GM12874 (cell line): ENCODE measurements around the gene ADAM12.

Experiments
- TF ChIP-seq, protein P1 (sequence below): IDR thresholded peaks from 2 replicates; pipeline ENCODE4 v1.5.1; 2011; ENCODE audit warnings: low read depth, mild to moderate bottlenecking, control low read depth, low read length, moderate library complexity; ENCODE audit not compliant: insufficient read depth

Gene ADAM12

DNA sequence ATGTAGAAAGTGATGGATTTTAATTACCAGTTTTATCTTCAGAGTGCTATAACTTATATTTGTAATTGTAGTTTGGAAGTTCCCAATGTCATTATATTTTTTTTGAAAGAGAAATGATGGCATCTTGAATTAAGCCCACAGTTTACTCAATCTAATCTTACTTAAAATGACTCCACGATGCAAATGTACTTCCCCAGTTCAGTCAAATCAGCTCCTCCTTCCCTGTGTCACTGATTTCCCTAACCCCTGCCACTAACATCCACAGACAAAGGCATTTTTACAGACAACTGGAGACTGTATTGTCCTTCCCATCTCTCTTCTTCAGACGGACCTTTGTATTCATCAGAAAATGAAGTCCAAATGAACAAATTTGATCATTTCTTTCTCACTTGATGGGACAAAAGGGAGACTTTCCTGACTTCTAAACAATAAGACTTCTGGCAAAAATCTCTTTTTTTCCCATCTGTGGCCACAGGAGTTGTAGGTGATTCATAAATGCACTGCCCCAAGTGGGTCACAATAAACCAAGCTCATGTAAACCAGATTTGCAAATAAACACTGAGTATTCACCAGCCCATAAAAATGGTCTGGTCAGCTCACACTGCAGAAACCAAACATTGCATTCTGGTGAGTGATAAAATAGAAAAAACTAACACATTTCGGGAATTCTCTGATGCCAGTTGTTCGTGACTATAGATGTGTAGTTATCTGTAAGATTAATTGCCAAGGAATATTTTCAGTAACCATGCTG is 329.0 kb downstream of the ADAM12 start:
- TF ChIP-seq, protein P1, sequence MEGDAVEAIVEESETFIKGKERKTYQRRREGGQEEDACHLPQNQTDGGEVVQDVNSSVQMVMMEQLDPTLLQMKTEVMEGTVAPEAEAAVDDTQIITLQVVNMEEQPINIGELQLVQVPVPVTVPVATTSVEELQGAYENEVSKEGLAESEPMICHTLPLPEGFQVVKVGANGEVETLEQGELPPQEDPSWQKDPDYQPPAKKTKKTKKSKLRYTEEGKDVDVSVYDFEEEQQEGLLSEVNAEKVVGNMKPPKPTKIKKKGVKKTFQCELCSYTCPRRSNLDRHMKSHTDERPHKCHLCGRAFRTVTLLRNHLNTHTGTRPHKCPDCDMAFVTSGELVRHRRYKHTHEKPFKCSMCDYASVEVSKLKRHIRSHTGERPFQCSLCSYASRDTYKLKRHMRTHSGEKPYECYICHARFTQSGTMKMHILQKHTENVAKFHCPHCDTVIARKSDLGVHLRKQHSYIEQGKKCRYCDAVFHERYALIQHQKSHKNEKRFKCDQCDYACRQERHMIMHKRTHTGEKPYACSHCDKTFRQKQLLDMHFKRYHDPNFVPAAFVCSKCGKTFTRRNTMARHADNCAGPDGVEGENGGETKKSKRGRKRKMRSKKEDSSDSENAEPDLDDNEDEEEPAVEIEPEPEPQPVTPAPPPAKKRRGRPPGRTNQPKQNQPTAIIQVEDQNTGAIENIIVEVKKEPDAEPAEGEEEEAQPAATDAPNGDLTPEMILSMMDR: no peak

DNA sequence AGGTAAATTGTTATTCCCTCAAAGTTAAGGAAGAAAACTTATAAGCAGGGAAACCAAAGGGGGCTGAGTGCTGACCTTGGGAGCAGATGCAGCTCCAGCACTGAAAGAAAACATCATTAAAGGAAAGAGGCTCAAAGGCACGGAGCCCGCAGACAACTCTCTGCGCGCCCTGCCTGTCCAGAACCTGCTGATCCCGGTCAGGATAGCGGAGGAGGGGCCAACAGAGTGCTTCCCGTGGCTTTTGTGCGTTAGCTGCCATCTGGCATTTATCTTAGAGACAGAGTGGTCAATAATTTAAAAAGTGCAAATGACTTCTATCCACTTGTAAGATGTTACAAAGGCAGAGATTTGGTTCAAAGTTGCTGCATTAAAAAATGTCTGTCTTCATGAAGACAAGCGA is 329.8 kb downstream of the ADAM12 start:
- TF ChIP-seq, protein P1: no peak

DNA sequence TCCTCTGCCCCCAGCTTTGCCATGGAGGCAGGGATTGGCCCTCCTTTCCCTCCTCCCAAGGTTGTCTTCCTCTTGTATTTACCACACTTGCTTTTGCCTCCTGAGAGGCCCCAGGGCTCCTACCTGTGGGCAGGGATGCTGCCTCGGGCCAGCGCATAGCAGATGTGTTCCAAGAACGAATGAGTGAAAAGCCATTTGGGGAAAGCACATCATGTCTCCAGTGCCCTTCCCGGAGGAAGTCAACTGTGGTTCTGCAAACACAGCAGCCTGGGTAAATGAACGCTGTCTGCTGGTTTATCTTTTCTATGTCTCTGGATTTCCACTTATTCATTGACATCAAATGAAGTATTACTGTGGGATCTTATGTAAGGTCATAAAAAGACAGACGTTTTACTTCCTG is 330.2 kb downstream of the ADAM12 start:
- TF ChIP-seq, protein P1: no peak

DNA sequence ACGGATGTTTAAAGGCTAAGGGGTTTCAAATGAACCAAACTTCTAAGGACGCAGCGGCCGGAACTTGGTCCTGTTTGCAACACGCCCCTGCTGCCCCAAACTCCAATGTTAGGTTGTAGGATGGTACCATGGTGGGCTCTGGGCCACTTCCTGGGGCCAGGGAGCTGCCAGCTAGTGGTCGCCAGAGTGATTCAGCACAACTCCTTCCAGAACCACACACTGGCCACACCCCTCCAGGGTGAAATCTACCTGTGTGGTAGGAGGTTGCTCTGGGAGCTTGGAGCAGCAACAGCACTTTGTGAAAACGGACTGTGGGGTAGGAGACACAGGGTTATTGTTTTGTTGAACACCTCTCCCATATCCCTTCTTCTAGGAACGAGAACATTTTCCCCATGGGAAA is 330.8 kb downstream of the ADAM12 start:
- TF ChIP-seq, protein P1: no peak

DNA sequence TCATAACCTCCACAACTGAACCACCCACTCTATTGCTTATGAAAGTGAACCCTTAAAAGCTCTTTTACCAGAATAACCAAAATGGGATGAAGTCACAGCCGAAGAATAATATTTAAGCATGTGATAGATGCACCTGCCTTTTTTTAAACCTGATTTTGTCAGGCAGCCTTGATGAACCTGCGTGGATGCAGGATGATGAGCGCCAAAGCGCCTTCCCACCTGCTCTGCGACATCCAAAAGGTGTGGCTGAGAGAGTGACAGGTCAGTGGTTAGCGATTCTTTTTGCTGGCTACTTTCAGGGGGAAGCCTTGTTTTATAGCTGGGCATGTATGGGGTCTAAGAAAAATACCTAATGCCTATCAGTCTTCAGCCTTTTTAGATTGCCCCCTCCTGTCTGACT is 334.1 kb downstream of the ADAM12 start:
- TF ChIP-seq, protein P1: no peak

DNA sequence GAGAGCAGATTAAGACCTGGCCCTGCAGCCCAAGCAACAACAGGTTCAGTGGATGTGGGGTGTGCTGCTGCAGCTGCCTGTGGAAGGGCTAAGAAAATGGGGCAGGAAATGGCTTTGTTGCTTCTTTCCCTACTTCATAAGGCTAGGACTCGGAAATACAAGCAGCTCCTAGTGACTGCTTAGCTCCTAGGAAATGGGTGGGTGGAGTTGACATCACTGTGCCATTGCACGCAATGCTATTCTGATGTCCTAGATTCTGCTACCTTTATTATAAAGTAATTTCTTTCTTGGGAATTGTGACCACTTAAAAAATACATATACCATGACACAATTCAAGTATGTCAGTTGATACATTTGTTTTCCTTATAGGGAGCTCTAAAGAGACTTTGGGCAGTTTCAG is 336.1 kb downstream of the ADAM12 start:
- TF ChIP-seq, protein P1: no peak

DNA sequence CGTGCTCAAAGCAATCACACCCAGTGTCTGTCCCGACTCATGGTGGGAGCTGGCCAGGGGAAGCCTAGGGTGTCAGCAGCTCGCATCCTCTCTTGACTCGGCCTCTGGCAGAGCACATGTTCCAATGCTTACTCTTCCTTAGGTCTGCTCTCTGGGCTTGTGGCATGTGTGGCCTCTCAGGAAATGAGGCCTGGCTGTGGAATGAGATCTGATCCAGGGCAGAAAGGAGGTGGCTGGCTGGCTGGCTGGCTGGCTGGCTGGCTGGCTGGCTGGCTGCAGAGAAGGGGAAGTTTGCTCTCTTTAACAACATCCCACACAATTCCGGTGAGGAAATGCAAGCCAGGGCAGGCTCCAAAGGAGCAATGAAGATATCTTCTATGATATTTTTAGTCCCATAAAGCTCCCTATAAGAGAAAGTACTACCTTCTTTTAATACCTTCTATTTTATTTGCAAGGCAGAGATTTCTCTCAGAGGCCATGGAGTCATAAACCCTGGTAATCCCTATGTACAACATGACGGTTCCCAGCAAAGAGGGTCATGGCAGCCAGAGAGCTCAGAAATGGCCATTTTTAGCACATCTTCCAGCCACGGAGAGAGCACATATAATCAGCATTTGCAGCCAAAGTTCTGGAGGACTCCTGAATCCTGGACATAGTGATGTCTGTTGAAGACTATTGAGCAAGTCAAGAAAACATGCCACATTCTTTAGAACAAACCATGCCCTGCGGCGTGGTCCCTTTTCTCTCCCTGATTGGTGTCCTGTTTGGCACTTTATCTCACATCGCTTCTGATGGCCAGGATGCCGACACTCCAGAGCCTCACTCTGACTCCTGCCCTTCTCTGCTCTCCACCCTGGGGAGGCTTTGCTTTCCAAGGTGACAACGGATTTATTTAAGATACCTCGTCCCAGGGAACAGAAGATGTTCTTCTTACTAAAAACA is 338.2 kb downstream of the ADAM12 start:
- TF ChIP-seq, protein P1: no peak
